ENCODE measurements around the gene DBH. TPM values are rescaled to one million over a fixed set of nuclear protein-coding genes. Genes with fewer than 3 reads are reported as not detected.

Gene DBH
- total RNA-seq, 1 donor from 2014 or later = not detected

DNA sequence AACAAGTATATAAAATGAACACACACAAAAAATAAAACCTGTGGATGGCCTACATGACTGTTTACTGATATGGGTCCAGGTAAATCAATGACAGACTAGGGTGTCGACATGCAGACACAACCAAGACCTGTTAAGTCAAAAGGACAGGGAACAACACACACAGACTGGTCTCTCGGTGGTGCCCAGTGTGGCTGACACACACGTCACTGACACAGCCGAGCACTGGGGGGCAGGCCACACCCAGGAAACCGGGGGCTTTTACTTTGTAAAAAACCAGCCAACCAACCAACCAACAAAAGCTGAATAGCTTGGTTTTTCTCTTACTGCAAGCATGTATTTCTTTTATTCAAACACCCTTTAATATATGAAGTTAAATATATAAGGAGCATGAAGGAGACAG is 31.9 kb upstream of the DBH start:
- H3K4me3 ChIP-seq (ENCODE audit: low read depth, low read length) = no peak overlapping the region
- TF ChIP-seq, protein P1, sequence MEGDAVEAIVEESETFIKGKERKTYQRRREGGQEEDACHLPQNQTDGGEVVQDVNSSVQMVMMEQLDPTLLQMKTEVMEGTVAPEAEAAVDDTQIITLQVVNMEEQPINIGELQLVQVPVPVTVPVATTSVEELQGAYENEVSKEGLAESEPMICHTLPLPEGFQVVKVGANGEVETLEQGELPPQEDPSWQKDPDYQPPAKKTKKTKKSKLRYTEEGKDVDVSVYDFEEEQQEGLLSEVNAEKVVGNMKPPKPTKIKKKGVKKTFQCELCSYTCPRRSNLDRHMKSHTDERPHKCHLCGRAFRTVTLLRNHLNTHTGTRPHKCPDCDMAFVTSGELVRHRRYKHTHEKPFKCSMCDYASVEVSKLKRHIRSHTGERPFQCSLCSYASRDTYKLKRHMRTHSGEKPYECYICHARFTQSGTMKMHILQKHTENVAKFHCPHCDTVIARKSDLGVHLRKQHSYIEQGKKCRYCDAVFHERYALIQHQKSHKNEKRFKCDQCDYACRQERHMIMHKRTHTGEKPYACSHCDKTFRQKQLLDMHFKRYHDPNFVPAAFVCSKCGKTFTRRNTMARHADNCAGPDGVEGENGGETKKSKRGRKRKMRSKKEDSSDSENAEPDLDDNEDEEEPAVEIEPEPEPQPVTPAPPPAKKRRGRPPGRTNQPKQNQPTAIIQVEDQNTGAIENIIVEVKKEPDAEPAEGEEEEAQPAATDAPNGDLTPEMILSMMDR (conservative IDR thresholded peaks at IDR 0.05; ENCODE audit: low read depth, low read length) = peak; percentile 6
- no peak for DNase-seq (ENCODE audit: low read depth)

DNA sequence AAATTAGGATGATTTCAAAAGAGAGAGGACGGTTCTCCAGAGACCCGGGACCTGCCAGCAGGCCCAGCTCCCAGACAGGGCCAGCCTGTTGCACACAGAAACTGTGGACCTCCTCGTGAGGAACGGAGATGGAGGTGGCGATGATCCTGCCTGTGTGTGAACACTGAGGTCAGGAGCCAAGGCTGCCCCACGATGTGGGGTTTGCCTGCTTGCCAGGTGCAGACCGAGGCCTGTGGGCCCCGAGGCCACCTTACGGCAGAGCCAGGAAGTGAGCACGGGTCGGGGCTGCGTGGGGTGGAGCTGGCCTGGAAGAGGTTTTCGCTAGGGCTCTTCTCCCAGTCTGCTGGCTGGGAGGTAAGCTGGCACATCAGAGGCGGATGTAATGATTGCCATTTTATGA is 31.3 kb upstream of the DBH start:
- TF ChIP-seq, protein P1 (conservative IDR thresholded peaks at IDR 0.05; ENCODE audit: low read depth, low read length) = no peak
- DNase-seq (ENCODE audit: low read depth) = no peak
- no peak overlapping the region for H3K4me3 ChIP-seq (ENCODE audit: low read depth, low read length)

DNA sequence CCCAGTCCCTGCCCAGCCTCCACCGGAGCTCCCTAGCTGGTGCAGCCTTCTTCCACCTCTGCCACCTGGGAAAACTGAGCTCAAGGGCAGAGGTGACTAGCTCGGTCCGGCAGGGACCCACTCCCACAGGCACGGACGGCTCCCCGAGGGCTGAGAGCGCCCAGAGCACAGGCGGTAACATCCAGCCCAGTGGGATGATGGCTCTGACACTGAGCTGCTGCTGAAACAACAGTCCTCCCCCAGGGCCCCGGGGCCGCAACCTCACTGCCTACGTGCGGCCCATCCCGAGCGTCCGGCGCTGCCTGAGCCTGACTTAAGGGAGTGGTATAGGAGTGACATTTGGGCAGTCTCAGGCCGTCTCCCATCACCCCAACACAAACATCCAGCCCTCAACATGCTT is 30.7 kb upstream of the DBH start:
- no peak for DNase-seq (ENCODE audit: low read depth)
- TF ChIP-seq, protein P1 (conservative IDR thresholded peaks at IDR 0.05; ENCODE audit: low read depth, low read length) = no peak
- no peak overlapping the region for H3K4me3 ChIP-seq (ENCODE audit: low read depth, low read length)

DNA sequence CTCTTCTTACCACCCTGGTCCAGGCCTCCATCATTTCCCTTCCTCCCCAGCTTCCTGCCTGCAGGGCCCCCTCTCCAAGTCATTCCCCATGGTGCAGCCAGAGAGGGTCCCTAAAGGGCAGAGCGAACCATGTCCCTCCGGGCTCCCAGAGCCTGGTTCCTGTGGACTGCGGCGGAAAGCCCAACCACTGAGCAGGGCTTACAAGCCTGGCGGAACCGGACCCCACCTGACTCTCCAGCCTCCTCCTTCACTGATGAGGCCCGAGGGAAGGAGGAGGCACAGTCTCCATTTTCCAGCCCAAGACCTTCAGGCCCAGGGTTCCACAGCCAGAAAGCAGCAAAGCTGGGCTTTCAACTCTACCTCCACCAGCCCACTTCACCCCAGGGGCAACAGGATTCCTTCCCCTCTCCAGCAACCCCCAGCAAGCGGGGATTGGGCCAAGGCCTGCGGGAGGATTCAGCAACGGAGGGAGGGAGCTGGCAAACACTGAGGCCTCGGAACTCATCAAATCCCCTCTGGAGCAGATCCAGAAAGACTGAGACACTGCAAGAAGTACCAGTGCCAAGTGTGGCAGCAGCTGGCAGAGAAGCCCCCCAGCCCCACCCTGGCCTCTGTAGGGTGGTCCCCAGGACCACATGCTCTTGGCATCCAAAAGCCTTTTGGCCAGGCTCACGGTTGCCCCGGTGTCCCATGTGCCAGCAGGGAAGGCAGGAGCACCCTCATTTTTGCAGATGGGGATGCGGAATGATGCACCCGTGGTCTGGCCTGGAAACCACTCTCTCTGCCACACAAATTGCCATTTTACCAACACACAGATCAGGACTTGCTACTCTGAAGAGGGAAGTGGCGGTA is 30.1 kb upstream of the DBH start:
- H3K4me3 ChIP-seq (ENCODE audit: low read depth, low read length) = no peak overlapping the region
- TF ChIP-seq, protein P1 (conservative IDR thresholded peaks at IDR 0.05; ENCODE audit: low read depth, low read length) = no peak
- no peak for DNase-seq (ENCODE audit: low read depth)

DNA sequence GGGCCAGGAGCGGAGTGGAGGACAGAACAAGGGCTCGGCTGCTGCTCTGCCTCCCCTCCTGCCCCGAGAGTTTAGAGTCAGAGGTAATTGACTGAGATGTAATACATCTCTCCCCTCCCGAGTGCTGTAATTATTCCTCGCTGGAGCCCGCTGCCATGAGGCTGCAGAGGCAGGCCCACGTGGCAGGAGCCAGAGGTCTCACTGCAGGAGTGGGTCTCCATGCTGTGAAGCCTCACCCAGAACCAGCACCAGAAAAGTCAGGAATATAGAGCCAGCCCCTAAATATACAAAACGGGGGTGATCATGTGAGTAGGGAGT is 29.5 kb upstream of the DBH start:
- DNase-seq (ENCODE audit: low read depth) = no peak
- TF ChIP-seq, protein P1 (conservative IDR thresholded peaks at IDR 0.05; ENCODE audit: low read depth, low read length) = no peak

DNA sequence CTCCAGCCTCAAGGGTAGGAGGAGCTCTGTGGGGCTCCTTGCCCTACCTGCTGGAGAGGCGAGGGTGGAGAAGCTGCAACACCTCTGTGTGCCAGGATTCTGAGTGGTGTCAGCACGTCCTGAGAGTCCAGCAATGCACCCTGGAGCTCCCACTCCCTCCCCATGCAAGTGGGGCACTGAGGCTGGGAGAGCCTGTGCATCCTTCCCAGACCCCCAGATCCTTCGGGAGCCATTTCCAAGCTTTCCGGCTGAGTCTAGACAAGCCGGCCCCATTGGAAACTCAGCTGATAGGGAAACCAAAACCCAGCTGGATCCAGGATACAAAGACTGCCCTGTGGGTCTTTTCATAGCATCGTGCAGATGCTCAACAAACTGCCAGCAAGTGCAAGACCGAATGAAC is 28.8 kb upstream of the DBH start:
- TF ChIP-seq, protein P1 (conservative IDR thresholded peaks at IDR 0.05; ENCODE audit: low read depth, low read length) = no peak
- no peak overlapping the region for H3K4me3 ChIP-seq (ENCODE audit: low read depth, low read length)
- no peak for DNase-seq (ENCODE audit: low read depth)

More for the DNA sequence above, 29.5 kb upstream of the DBH start:
- no peak overlapping the region for H3K4me3 ChIP-seq (ENCODE audit: low read depth, low read length)

DNA sequence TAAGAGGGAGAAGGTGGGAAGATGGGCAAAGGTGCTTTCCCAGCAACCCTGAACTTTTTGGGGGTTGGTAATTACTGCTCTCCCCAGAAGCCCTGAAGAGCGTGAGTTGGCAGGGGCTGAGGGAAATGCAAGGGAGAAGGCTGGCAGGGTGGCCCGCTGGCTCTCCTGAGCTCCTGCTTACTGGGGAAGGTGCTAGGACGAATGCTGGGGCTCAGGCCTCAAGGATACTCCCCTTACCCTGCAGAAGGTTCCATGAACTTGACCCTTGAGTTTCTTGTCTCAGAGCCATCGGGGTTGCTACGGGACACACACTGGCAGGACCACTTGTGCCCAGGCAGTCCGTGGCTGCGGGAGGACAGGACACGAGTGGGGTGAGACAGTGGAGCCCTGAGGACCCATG is 28.2 kb upstream of the DBH start:
- H3K4me3 ChIP-seq (ENCODE audit: low read depth, low read length) = no peak overlapping the region
- DNase-seq (ENCODE audit: low read depth) = no peak
- TF ChIP-seq, protein P1 (conservative IDR thresholded peaks at IDR 0.05; ENCODE audit: low read depth, low read length) = no peak
